Sigmoid colon (tissue), 4 donors: ENCODE results near the gene ZWINT.

ENCODE experiments used
- EP300 ChIP-seq, 4 donors: sonication (generic); formaldehyde crosslinking; IDR thresholded peaks; one replicate each; pipeline ENCODE4 v1.6.1; 2017; ENCODE audit warnings: antibody characterized with exemption in 4 of 4
- POLR2A ChIP-seq, 2 donors: fragments of 450-650 bp; IDR thresholded peaks; one replicate each; pipeline ENCODE4 v1.6.1; 2016; ENCODE audit warnings: antibody characterized with exemption in 2 of 2, mild to moderate bottlenecking in 2 of 2, moderate library complexity in 2 of 2
- POLR2AphosphoS5 ChIP-seq, 4 donors: sonication (generic); formaldehyde crosslinking; IDR thresholded peaks; one replicate each; pipeline ENCODE4 v1.6.1; 2017; ENCODE audit warnings: antibody characterized with exemption in 4 of 4
- TF ChIP-seq, protein P1 (sequence below), 4 experiments: fragments of 450-650 bp in 3 of 4; fragments of 200-600 bp in 1 of 4; IDR thresholded peaks; one replicate each; pipeline ENCODE4 v1.5.1; 2016 to 2019; ENCODE audit warnings: antibody characterized with exemption in 4 of 4, mild to moderate bottlenecking in 3 of 4, moderate library complexity in 2 of 4

DNA sequence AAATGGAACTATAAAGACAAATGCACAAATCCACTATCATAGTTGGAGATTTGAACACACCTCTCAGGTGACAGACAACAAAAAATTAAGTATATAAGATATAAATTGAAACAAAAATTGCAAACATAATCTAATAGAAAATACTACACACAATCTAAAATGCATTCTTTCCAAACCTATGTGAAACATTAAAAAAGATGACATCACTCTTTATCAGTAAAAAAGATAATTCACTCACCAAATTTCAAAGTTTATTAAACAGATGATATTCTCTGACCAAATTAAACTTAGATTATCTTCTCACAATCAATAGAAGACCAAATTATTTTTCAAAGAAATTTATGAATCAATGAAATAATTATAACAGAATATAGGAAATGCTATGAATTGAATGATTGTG lies 4.0 kb downstream of the ZWINT start:
- TF ChIP-seq, protein P1, sequence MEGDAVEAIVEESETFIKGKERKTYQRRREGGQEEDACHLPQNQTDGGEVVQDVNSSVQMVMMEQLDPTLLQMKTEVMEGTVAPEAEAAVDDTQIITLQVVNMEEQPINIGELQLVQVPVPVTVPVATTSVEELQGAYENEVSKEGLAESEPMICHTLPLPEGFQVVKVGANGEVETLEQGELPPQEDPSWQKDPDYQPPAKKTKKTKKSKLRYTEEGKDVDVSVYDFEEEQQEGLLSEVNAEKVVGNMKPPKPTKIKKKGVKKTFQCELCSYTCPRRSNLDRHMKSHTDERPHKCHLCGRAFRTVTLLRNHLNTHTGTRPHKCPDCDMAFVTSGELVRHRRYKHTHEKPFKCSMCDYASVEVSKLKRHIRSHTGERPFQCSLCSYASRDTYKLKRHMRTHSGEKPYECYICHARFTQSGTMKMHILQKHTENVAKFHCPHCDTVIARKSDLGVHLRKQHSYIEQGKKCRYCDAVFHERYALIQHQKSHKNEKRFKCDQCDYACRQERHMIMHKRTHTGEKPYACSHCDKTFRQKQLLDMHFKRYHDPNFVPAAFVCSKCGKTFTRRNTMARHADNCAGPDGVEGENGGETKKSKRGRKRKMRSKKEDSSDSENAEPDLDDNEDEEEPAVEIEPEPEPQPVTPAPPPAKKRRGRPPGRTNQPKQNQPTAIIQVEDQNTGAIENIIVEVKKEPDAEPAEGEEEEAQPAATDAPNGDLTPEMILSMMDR (IDR thresholded peaks at IDR 0.05): no peak
- TF ChIP-seq POLR2A (IDR thresholded peaks at IDR 0.05): no peak
- no peak for TF ChIP-seq POLR2AphosphoS5 (IDR thresholded peaks at IDR 0.05)
- TF ChIP-seq EP300 (IDR thresholded peaks at IDR 0.05): no peak
